Left ventricle myocardium inferior (tissue), 1 donor: ENCODE measurements around the gene YBX2. TPM values are rescaled to one million over a fixed set of nuclear protein-coding genes. Genes with fewer than 3 reads are reported as not detected.

Experiments used
- DNase-seq: peaks from one replicate; pipeline ENCODE4 v3.0.0-alpha.2; 2020
- H3K27ac ChIP-seq: fragments of 200-600 bp; replicated peaks from 2 replicates; pipeline ENCODE4 v1.8.0; 2021
- H3K27me3 ChIP-seq: fragments of 200-600 bp; 2 replicates; pipeline ENCODE4 v1.8.0; 2021; ENCODE audit warnings: low read depth
- H3K36me3 ChIP-seq: fragments of 200-600 bp; 2 replicates; pipeline ENCODE4 v1.8.0; 2021
- H3K4me1 ChIP-seq: fragments of 200-600 bp; 2 replicates; pipeline ENCODE4 v1.8.0; 2021
- H3K4me3 ChIP-seq: fragments of 200-600 bp; 2 replicates; pipeline ENCODE4 v1.8.0; 2021; ENCODE audit warnings: mild to moderate bottlenecking, moderate library complexity
- H3K9me3 ChIP-seq: fragments of 200-600 bp; replicated peaks from 2 replicates; pipeline ENCODE4 v1.8.0; 2021
- intact Hi-C: fragments of 100-400 bp; cut with micrococcal nuclease; formaldehyde crosslinking; loops from one replicate; pipeline ENCODE4 v1.11.0; 2022
- total RNA-seq: library from RNA; stranded (reverse); fragmentation: NEBNext Ultra II Directional; extraction: Animal tissue kit (Norgen Biotek cat#: 25700); gene quantifications from one replicate; pipeline ENCODE4 v1.2.1, GENCODE V29; 2021
- TF ChIP-seq, protein P1 (sequence below): fragments of 200-600 bp; IDR thresholded peaks from 2 replicates; pipeline ENCODE4 v1.8.0; 2021; ENCODE audit warnings: antibody characterized with exemption, mild to moderate bottlenecking, borderline replicate concordance
- donor health status: DM: no; HTN: yes; CAD: no; lungs with severe emphysema.

Gene YBX2
- total RNA-seq, 1 donor from 2014 or later = 0.77 TPM

DNA sequence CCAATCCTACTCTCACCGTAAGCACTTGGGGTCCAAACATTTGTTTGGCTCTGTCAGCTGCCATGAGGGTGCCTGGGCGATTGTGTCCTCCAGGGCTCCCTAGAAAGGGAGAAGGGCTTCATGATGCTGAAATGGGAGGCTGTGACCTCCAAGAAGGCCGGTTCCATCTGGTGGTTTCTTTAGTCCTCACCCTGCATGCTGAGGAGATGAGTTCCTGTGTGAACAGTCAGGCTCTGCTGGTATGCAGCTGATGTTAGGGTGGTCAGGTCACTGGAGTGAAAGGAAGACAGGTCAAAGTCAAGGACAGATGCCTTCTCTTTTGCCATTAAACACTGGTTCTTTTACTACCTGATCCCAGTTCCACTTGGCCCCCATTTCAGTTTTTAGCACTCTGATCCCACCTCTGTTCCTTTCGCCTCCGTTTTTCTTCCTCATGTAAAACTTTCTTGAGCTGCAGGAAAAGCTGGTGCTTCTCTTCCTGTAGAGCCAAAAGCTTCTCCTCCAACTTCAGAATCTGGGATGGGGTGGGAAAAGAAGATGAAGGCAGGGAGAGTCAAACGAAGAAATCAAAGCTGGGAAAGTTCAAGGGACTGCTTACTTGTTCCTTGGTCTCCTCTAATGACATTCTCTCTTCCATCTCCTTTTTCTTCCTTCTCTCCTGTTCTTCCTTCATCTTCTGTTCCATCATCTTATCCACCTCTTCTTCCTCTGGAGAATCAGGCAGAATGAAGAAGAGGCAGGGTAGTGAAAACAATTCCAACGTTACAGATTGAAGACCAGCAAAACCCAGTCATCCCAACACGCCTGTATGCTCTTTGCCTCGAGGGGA, 19.7 kb upstream of the YBX2 start:
- Histone ChIP-seq H3K9me3 (no peaks in the 10 kb centered on the region), H3K27me3 (no peaks in the 10 kb centered on the region), H3K4me1 (peaks cover 69% of the 10 kb centered on the region), H3K4me3 (peak overlapping the region; percentile 84), H3K27ac (peak overlapping the region; percentile 97), H3K36me3 (peaks cover 83% of the 10 kb centered on the region)
- TF ChIP-seq, protein P1, sequence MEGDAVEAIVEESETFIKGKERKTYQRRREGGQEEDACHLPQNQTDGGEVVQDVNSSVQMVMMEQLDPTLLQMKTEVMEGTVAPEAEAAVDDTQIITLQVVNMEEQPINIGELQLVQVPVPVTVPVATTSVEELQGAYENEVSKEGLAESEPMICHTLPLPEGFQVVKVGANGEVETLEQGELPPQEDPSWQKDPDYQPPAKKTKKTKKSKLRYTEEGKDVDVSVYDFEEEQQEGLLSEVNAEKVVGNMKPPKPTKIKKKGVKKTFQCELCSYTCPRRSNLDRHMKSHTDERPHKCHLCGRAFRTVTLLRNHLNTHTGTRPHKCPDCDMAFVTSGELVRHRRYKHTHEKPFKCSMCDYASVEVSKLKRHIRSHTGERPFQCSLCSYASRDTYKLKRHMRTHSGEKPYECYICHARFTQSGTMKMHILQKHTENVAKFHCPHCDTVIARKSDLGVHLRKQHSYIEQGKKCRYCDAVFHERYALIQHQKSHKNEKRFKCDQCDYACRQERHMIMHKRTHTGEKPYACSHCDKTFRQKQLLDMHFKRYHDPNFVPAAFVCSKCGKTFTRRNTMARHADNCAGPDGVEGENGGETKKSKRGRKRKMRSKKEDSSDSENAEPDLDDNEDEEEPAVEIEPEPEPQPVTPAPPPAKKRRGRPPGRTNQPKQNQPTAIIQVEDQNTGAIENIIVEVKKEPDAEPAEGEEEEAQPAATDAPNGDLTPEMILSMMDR = no peak
- intact Hi-C loops = no loop called here
- DNase-seq = no peak

DNA sequence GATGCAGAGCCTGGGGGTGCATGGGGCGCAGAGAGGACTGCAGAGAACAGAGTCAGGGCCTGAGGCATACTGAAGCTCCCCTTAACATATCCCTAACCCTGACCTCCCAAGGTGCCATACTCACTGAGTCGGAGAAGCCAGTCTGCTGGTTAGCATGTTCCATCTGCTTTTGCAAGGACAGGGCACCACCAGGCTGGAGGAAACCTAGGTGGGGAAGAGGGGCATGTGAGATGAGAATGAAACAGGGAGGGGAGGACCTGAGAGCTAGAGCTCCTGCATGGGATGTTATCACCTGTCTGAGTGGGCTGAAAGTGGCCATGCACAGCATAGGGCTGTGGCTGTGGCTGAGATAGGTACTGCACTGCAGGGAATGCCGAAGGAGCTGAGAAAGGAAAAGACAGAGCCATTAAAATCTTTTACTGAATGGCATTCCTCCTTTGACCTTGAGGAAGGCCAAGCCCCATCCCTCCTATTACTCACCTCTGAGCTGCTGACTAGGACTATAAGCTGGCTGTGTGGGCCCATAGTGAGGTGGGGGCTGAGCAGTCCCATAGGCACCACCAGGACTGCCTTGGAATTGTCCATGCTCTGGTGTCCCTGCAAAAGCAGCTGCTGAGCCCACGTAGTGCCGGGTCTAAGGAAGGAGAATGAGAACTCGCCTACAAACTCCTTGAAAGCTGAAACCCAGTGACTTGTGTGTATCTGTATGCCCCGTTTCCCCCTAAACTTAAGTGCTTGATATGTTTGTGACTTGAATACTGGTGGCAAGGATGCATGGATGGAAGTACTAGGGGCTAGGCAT, 18.9 kb upstream of the YBX2 start:
- TF ChIP-seq, protein P1 = no peak
- Histone ChIP-seq H3K9me3 (no peaks in the 10 kb centered on the region), H3K27ac (peak overlapping the region; percentile 43), H3K36me3 (peaks cover 75% of the 10 kb centered on the region), H3K4me1 (peaks cover 78% of the 10 kb centered on the region), H3K27me3 (no peaks in the 10 kb centered on the region), H3K4me3 (peak overlapping the region; percentile 84)
- no peak for DNase-seq
- intact Hi-C loops = no loop called here

DNA sequence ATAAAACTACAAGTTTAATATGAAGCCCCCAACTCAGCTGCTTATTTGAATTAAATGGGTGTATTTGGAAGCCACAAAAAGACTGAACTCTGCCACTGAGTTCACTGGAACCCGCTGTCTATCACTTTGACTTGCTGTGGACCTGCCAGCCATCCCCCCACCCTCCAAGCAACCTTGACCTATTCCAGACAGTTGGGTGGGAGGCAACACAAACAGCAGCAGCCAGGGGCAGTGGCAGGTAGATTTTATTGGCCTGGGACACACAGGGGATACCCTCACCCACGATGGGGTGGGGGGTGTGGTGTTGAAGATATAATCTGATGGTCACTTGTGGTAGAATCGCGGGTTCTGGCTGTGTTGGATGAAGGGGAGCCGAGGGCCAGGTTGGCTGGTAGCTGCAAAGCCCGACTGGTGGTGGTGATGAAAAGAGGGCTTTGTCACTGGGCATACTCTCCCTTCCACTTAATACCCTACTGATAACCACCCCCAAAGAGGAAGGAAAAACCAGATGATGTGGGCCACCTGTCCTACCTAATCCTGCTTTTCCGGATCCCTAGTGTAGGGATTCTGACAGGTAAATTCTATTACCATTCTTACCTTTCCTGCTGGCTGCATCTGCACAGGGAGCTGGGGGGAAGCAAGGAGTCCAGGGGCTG, 18.1 kb upstream of the YBX2 start:
- no peak for DNase-seq
- H3K9me3 ChIP-seq = no peaks in the 10 kb centered on the region
- no peaks in the 10 kb centered on the region for H3K27me3 ChIP-seq
- H3K27ac ChIP-seq = peak overlapping the region; percentile 43
- intact Hi-C loops = no loop called here
- peaks cover 67% of the 10 kb centered on the region for H3K36me3 ChIP-seq
- H3K4me3 ChIP-seq = peak overlapping the region; percentile 23
- TF ChIP-seq, protein P1 = no peak
- peaks cover 85% of the 10 kb centered on the region for H3K4me1 ChIP-seq

DNA sequence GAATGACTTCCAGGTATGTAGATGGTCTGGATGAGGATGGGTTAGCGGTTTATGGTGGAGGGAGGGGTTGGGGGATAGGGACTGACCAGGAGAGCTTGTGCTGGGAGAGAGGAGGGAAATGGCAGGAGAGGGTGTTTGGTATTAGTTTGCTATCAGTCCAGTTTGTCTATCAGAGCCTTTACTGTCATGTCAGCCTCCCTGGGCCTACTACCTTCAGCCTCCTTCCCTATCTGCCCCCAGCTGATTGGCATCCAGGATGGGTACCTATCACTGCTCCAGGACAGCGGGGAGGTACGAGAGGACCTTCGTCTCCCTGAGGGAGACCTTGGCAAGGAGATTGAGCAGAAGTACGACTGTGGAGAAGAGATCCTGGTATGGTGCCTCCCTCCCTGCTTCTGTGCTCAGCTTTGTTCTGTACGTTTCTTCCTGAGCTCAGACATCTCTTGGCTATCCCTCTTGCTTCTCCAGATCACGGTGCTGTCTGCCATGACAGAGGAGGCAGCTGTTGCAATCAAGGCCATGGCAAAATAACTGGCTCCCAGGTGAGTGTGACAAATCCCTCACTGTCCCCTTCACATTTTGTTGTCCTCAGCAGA, 16.8 kb upstream of the YBX2 start:
- Histone ChIP-seq H3K4me3 (no peak overlapping the region), H3K4me1 (peaks cover 88% of the 10 kb centered on the region), H3K27ac (no peak overlapping the region), H3K36me3 (peaks cover 54% of the 10 kb centered on the region), H3K27me3 (no peaks in the 10 kb centered on the region), H3K9me3 (no peaks in the 10 kb centered on the region)
- intact Hi-C loops = no loop called here
- no peak for DNase-seq
- TF ChIP-seq, protein P1 = no peak

DNA sequence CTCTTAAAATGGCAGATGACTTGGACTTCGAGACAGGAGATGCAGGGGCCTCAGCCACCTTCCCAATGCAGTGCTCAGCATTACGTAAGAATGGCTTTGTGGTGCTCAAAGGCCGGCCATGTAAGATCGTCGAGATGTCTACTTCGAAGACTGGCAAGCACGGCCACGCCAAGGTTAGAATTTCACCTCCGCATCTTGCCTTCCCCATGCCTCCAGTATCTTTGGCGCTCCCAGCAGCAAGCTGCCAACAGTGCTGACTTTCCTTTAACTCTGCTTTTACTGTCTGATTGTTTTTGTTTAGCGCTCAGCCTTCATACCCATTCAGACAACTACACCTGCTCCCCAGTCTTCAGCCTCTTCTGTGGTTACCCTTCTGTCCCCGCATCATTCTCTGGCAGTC, 15.2 kb upstream of the YBX2 start:
- Histone ChIP-seq H3K9me3 (no peaks in the 10 kb centered on the region), H3K27ac (peak overlapping the region; percentile 99), H3K4me1 (peaks cover 76% of the 10 kb centered on the region), H3K27me3 (no peaks in the 10 kb centered on the region), H3K36me3 (peaks cover 50% of the 10 kb centered on the region), H3K4me3 (peak overlapping the region; percentile 97)
- no peak for DNase-seq
- intact Hi-C loops = no loop called here
- TF ChIP-seq, protein P1 = no peak
